Kidney (tissue), 14 donors: ENCODE measurements around the gene CLIC4. TPM values are rescaled to one million over a fixed set of nuclear protein-coding genes. Genes with fewer than 3 reads are reported as not detected.
"Not testable (repeated sequence)": the region's sequence is repeated elsewhere in the genome, so short reads cannot be mapped to it uniquely, and the experiment has no call there.

Experiments
- DNase-seq, 5 donors: peaks; one replicate each; pipeline ENCODE4 v3.0.0-alpha.2; 2013 to 2020
- FAIRE-seq: peaks from 2 replicates; lab custom pipeline; 2012; peaks lifted over from hg19 to GRCh38; lab: Jason Lieb, UNC
- H3K27ac ChIP-seq, 2 donors: one replicate each; pipeline ENCODE4 v1.7.0; 2013; ENCODE audit warnings: low read depth in 2 of 2, low read length in 2 of 2, inconsistent platforms in 1 of 2
- H3K27me3 ChIP-seq: one replicate; pipeline ENCODE4 v1.7.1; 2013; ENCODE audit warnings: low read length, inconsistent platforms; ENCODE audit not compliant: control insufficient read depth, insufficient read depth
- H3K36me3 ChIP-seq, 3 donors: one replicate each; pipeline versions ENCODE4 v1.7.0 to v1.7.1; 2013; ENCODE audit warnings: low read length in 3 of 3, control low read depth in 1 of 3, inconsistent platforms in 1 of 3; ENCODE audit not compliant: insufficient read depth in 3 of 3, control insufficient read depth in 2 of 3
- H3K4me1 ChIP-seq, 3 donors: one replicate each; pipeline versions ENCODE4 v1.7.0 to v1.7.1; 2013; ENCODE audit warnings: low read length in 3 of 3, inconsistent platforms in 1 of 3, low read depth in 1 of 3; ENCODE audit not compliant: control insufficient read depth in 2 of 3, insufficient read depth in 2 of 3
- H3K4me3 ChIP-seq, 3 donors: one replicate each; pipeline versions ENCODE4 v1.7.0 to v1.8.1; 2013; ENCODE audit warnings: low read length in 3 of 3, control low read depth in 1 of 3, inconsistent platforms in 1 of 3
- H3K9ac ChIP-seq, 3 donors: one replicate each; pipeline versions ENCODE4 v1.7.0 to v1.7.1; 2013; ENCODE audit warnings: low read length in 3 of 3, control low read depth in 1 of 3, inconsistent platforms in 1 of 3
- H3K9me3 ChIP-seq, 3 donors: one replicate each; pipeline versions ENCODE4 v1.7.0 to v1.7.1; 2013; ENCODE audit warnings: low read length in 3 of 3, control low read depth in 1 of 3, inconsistent platforms in 1 of 3; ENCODE audit not compliant: control insufficient read depth in 2 of 3, insufficient read depth in 1 of 3
- intact Hi-C: fragments of 100-400 bp; cut with DNase I; formaldehyde crosslinking; loops from one replicate; pipeline ENCODE4 v1.11.1; 2022
- polyA plus RNA-seq: library from polyadenylated mRNA; stranded (reverse); fragments of 350-450 nt; fragmentation: Illumina TruSeq; extraction: RNeasy Lipid Tissue Mini Kit (QIAGEN cat#74804); gene quantifications from one replicate; pipeline ENCODE4 v1.2.3, GENCODE V29; 2014; ENCODE audit warnings: low read depth, low replicate concordance; ENCODE audit not compliant: insufficient read depth
- total RNA-seq: library from RNA; stranded (reverse); fragmentation: NEBNext Ultra II Directional; extraction: Animal tissue kit (Norgen Biotek cat#: 25700); gene quantifications from one replicate; pipeline ENCODE4 v1.2.1, GENCODE V29; 2021
- TF ChIP-seq, protein P1 (sequence below): IDR thresholded peaks from 3 replicates; pipeline ENCODE4 v1.5.1; 2012; ENCODE audit warnings: mild to moderate bottlenecking, moderate library complexity, borderline replicate concordance; ENCODE audit not compliant: insufficient read depth; ENCODE audit errors: extremely low read depth
- donor health status: control.
- donor health status: control.
- donor health status: control.
- donor health status: control.
- donor health status: control.
- donor health status: DM: yes; HTN: yes; CAD: no.
- donor health status: Normal renal cell carcinoma (clear cell type).

Gene CLIC4
- total and polyA plus RNA-seq, 2 donors from 2014 or later, result 72.7 to 315 TPM

DNA sequence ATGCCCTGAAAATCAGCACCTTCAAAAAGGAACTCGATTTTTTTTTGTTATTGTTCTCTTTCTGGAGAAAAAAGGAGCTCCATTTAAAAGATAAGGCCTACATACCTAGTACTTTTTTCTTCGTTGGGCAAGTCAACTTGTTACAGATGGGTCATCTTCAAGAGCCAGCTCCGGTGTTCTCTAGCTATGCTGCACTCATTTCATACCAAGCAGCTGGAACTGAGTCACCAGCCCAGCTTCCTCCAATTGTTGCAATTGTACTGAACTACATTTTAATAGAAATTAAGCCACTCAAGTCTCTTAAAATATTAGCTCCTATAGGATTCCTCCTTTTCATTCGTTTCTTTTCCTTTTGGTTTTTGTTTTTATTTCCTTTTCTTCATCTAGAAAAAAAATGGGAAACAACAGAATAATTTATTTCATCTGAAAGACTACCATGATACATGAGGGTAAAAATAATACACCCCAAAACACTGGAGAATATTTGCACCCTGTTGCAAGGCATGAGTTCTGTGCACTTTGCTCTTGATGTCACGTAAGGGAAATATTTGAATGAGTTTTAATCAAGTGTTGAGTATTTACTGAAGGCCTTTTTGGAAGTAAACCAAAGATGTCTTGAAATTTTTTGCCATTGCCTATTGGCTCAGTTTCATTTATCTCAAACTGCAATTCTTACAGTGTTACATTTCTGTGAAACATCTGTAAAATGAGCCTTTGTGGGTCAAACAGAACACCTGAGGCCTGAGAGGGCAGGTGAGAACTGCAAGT lies 60.5 kb downstream of the CLIC4 start:
- peaks cover 0 to 2% (median 2%) of the 10 kb centered on the region in 3 donors for H3K4me1 ChIP-seq
- H3K27ac ChIP-seq, result no peak overlapping the region
- H3K4me3 ChIP-seq, result no peak overlapping the region
- no peak overlapping the region for H3K9ac ChIP-seq
- H3K27me3 ChIP-seq, result no peaks in the 10 kb centered on the region
- intact Hi-C loops, result no loop called here
- no peak for FAIRE-seq
- TF ChIP-seq, protein P1, sequence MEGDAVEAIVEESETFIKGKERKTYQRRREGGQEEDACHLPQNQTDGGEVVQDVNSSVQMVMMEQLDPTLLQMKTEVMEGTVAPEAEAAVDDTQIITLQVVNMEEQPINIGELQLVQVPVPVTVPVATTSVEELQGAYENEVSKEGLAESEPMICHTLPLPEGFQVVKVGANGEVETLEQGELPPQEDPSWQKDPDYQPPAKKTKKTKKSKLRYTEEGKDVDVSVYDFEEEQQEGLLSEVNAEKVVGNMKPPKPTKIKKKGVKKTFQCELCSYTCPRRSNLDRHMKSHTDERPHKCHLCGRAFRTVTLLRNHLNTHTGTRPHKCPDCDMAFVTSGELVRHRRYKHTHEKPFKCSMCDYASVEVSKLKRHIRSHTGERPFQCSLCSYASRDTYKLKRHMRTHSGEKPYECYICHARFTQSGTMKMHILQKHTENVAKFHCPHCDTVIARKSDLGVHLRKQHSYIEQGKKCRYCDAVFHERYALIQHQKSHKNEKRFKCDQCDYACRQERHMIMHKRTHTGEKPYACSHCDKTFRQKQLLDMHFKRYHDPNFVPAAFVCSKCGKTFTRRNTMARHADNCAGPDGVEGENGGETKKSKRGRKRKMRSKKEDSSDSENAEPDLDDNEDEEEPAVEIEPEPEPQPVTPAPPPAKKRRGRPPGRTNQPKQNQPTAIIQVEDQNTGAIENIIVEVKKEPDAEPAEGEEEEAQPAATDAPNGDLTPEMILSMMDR, result no peak
- no peak for DNase-seq
- H3K36me3 ChIP-seq, result peaks cover 0 to 4% (median 0%) of the 10 kb centered on the region in 3 donors
- no peaks in the 10 kb centered on the region for H3K9me3 ChIP-seq

DNA sequence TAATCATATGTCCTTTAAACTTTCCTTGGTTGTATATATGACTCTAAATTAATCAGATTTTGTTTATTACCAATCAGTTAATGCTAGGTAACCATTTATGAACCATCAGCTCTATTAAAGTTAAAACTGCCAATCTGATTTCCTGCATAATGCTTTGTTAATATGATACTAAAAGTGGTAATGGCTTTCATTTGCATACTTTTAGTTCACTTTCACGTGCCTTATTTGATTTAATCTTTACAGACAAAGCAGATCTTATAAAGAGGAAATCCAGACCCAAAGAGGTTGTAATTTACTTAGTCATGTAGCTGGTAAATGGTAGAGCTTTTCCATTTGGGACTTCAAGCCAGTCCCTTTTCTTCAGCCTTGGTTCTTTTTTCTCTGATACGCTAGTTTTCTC lies 61.3 kb downstream of the CLIC4 start:
- DNase-seq (no peak), FAIRE-seq (no peak)
- intact Hi-C loops, result no loop called here
- no peak overlapping the region for H3K27ac ChIP-seq
- TF ChIP-seq, protein P1, result no peak
- no peak overlapping the region for H3K9ac ChIP-seq
- no peak overlapping the region for H3K4me3 ChIP-seq
- peaks cover 0 to 2% (median 2%) of the 10 kb centered on the region in 3 donors for H3K4me1 ChIP-seq
- H3K9me3 ChIP-seq, result no peaks in the 10 kb centered on the region
- peaks cover 0 to 4% (median 0%) of the 10 kb centered on the region in 3 donors for H3K36me3 ChIP-seq
- H3K27me3 ChIP-seq, result no peaks in the 10 kb centered on the region

DNA sequence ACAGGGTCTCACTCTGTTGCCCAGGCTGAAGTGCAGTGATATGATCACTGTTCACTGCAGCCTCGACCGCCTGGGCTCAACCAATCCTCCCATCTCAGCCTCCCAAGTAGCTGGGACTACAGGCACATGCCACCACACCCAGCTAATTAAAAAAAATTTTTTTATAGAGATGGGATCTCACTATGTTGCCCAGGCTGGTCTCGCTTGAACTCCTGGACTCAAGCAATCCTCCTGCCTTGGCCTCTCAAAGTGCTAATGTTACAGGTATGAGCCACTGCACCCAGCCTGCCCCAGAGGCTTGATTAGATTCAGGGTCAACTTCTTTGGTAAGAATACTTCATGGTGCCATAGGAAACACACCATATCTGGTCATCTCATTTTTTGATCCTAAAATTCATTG lies 66.2 kb downstream of the CLIC4 start:
- DNase-seq, FAIRE-seq, H3K9ac ChIP-seq, H3K4me3 ChIP-seq, intact Hi-C loops, H3K4me1 ChIP-seq, H3K9me3 ChIP-seq, H3K36me3 ChIP-seq, H3K27me3 ChIP-seq, H3K27ac ChIP-seq: not testable (repeated sequence)

DNA sequence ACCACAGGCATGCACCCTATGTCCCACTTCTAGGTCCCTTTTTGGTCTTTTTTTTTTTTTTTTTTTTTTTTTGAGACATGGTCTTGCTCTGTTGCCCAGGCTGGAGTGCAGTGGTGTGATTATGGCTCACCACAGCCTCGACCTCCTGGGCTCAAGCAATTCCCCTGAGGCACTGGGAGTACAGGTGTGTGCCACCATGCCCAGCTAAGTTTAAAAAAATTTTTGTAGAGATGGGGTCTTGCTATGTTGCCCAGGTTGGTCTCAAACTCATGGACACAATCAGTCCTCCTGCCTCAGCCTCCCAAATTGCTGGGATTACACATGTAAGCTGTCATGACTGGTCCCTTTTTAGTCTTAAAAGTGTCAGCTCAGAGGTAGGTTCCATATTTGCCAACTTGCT lies 75.0 kb downstream of the CLIC4 start:
- DNase-seq, FAIRE-seq, intact Hi-C loops, H3K9ac ChIP-seq, H3K4me1 ChIP-seq, H3K27me3 ChIP-seq, H3K36me3 ChIP-seq, H3K4me3 ChIP-seq, H3K27ac ChIP-seq, H3K9me3 ChIP-seq: not testable (repeated sequence)
